Erythroblast (primary cell): ENCODE measurements around the gene B3GAT3.

Experiments used
- GATA1 ChIP-seq: IDR thresholded peaks from 2 replicates; pipeline ENCODE4 v1.6.1; 2011; ENCODE audit warnings: low read depth, mild to moderate bottlenecking, control low read depth, low read length, moderate library complexity
- POLR2A ChIP-seq: IDR thresholded peaks from 2 replicates; pipeline ENCODE4 v1.6.1; 2011; ENCODE audit warnings: mild to moderate bottlenecking, low read length

DNA sequence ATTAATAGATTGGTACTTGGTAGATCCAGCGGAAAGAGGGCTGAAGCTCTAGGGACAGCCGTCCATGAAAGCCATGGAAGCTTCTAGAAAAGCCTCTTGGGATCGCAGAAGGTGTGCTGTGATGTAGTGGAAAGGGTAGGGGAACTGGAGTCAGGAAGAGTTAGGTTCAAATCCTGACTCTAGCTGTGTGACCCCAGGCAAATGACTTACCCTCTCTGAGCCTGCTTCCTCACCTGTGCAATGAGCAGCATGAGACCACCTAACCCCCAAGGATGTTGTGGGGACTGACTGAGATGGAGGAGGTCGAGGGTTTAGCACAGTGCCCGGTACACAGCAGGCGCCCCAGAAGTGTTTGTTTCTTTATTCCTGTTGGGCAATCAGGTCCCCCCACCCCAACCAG lies 11.4 kb downstream of the B3GAT3 start:
- TF ChIP-seq POLR2A: no peak
- no peak for TF ChIP-seq GATA1
